Uterus (tissue), 2 donors: ENCODE results near the gene PPP4R1.

Experiments used
- CTCF ChIP-seq, 4 experiments: fragments of 200-600 bp in 2 of 4; fragments of 450-650 bp in 2 of 4; sonication (generic) in 2 of 4; IDR thresholded peaks; one replicate each; pipeline ENCODE4 v1.5.1; 2016 to 2019; ENCODE audit warnings: antibody characterized with exemption in 4 of 4, mild to moderate bottlenecking in 2 of 4, moderate library complexity in 1 of 4
- POLR2A ChIP-seq, 2 donors: fragments of 450-650 bp; IDR thresholded peaks; one replicate each; pipeline ENCODE4 v1.6.1; 2016; ENCODE audit warnings: antibody characterized with exemption in 2 of 2, mild to moderate bottlenecking in 1 of 2, moderate library complexity in 1 of 2

- TF ChIP-seq CTCF (IDR thresholded peaks at IDR 0.05): no peak
- no peak for TF ChIP-seq POLR2A (IDR thresholded peaks at IDR 0.05)
Observed at GRCh38 chr18:9539938-9540337, 74.4 kb downstream of the PPP4R1 start.
